Measurements from ENCODE around the gene FAM50A. TPM values are rescaled to one million over a fixed set of nuclear protein-coding genes. Genes with fewer than 3 reads are reported as not detected.

FAM50A gene
- polyA plus RNA-seq, 1 donor from 2014 or later, result 68.3 TPM

DNA sequence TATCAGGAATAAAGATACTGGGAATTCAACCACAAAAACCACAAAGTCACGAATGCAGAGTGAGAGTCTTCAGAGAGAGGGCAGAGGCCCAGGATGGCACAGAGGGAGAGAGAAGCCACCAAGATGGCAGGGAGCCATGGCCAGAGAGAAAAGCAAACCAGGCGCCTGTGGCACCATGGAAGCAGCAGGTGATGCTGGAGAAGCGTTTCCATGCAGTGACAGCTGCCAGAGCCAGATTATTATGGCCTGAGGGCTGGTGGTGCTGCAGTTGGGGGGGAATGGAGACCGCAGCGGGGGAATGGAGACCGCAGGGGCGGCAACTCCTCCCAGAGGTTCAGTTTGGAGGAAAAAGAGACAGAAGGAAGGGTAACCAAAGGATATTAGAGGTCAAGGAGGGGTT is 26.8 kb upstream of the FAM50A start:
- no peak for TF ChIP-seq POLR2AphosphoS5 (IDR thresholded peaks at IDR 0.05)
- TF ChIP-seq, protein P1, sequence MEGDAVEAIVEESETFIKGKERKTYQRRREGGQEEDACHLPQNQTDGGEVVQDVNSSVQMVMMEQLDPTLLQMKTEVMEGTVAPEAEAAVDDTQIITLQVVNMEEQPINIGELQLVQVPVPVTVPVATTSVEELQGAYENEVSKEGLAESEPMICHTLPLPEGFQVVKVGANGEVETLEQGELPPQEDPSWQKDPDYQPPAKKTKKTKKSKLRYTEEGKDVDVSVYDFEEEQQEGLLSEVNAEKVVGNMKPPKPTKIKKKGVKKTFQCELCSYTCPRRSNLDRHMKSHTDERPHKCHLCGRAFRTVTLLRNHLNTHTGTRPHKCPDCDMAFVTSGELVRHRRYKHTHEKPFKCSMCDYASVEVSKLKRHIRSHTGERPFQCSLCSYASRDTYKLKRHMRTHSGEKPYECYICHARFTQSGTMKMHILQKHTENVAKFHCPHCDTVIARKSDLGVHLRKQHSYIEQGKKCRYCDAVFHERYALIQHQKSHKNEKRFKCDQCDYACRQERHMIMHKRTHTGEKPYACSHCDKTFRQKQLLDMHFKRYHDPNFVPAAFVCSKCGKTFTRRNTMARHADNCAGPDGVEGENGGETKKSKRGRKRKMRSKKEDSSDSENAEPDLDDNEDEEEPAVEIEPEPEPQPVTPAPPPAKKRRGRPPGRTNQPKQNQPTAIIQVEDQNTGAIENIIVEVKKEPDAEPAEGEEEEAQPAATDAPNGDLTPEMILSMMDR (IDR thresholded peaks at IDR 0.05; ENCODE audit: poor library complexity, severe bottlenecking), result no peak
- no peak for TF ChIP-seq MXI1 (conservative IDR thresholded peaks at IDR 0.05; ENCODE audit: poor library complexity, severe bottlenecking)
- no peak for TF ChIP-seq RAD21 (conservative IDR thresholded peaks at IDR 0.05)
- no peak for TF ChIP-seq SMC3 (conservative IDR thresholded peaks at IDR 0.05; ENCODE audit: poor library complexity)
- TF ChIP-seq EZH2 (IDR thresholded peaks at IDR 0.05; ENCODE audit: borderline replicate concordance, insufficient read depth, low read length, poor library complexity, severe bottlenecking), result no peak
- no peak for TF ChIP-seq EP300 (conservative IDR thresholded peaks at IDR 0.05; ENCODE audit: poor library complexity, severe bottlenecking)
- TF ChIP-seq, protein P2, sequence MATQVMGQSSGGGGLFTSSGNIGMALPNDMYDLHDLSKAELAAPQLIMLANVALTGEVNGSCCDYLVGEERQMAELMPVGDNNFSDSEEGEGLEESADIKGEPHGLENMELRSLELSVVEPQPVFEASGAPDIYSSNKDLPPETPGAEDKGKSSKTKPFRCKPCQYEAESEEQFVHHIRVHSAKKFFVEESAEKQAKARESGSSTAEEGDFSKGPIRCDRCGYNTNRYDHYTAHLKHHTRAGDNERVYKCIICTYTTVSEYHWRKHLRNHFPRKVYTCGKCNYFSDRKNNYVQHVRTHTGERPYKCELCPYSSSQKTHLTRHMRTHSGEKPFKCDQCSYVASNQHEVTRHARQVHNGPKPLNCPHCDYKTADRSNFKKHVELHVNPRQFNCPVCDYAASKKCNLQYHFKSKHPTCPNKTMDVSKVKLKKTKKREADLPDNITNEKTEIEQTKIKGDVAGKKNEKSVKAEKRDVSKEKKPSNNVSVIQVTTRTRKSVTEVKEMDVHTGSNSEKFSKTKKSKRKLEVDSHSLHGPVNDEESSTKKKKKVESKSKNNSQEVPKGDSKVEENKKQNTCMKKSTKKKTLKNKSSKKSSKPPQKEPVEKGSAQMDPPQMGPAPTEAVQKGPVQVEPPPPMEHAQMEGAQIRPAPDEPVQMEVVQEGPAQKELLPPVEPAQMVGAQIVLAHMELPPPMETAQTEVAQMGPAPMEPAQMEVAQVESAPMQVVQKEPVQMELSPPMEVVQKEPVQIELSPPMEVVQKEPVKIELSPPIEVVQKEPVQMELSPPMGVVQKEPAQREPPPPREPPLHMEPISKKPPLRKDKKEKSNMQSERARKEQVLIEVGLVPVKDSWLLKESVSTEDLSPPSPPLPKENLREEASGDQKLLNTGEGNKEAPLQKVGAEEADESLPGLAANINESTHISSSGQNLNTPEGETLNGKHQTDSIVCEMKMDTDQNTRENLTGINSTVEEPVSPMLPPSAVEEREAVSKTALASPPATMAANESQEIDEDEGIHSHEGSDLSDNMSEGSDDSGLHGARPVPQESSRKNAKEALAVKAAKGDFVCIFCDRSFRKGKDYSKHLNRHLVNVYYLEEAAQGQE (IDR thresholded peaks at IDR 0.05; ENCODE audit: borderline replicate concordance), result no peak
- no peak for TF ChIP-seq TAF1 (IDR thresholded peaks at IDR 0.05; ENCODE audit: low read depth)
- H3K79me2 ChIP-seq (replicated peaks; ENCODE audit: insufficient read depth, low read length), result no peaks in the 10 kb centered on the region
- H3K36me3 ChIP-seq (ENCODE audit: insufficient read depth, low read length), result no peaks in the 10 kb centered on the region
- H3K9me3 ChIP-seq (ENCODE audit: low read length), result no peaks in the 10 kb centered on the region
- no peaks in the 10 kb centered on the region for H3F3A ChIP-seq (ENCODE audit: insufficient read depth, low read length, poor library complexity, severe bottlenecking)
- no peaks in the 10 kb centered on the region for H3K27me3 ChIP-seq (ENCODE audit: insufficient read depth, low read depth, low read length)
- no peak overlapping the region for H3K4me3 ChIP-seq (ENCODE audit: low read length)
- no peaks in the 10 kb centered on the region for H4K20me1 ChIP-seq (ENCODE audit: insufficient read depth)
- no peaks in the 10 kb centered on the region for H3K9me2 ChIP-seq (ENCODE audit: insufficient read depth, low read length)
- H3K27ac ChIP-seq (ENCODE audit: low read length), result no peak overlapping the region
- no peak overlapping the region for H3K9ac ChIP-seq (ENCODE audit: low read length)
- H3K4me2 ChIP-seq (ENCODE audit: low read length), result no peak overlapping the region
- H2AFZ ChIP-seq (ENCODE audit: low read depth, low read length), result no peak overlapping the region

DNA sequence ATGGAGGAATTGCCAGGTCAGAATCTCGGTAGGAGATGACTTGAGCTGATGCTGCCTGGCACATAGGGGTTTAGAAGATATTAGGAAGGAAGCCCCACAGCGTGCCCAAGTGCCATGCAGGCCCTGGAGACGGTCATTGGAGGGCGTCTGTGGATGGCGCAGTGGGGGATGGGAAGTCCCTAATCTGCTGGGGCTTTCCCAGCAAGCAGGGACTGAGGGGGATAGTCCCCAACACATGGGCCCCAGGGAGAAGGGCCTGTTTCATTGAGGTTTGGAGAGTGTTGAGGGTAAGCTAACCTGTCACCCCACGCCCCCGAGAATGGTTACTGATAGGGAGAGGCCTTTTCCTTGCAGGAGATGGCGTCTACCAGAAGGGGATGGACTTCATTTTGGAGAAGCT is 24.8 kb upstream of the FAM50A start:
- Histone ChIP-seq H2AFZ (ENCODE audit: low read depth, low read length) (no peak overlapping the region), H3K9me2 (ENCODE audit: insufficient read depth, low read length) (no peaks in the 10 kb centered on the region), H3K4me2 (ENCODE audit: low read length) (no peak overlapping the region), H3K4me3 (ENCODE audit: low read length) (no peak overlapping the region), H3K36me3 (ENCODE audit: insufficient read depth, low read length) (no peaks in the 10 kb centered on the region), H3K9ac (ENCODE audit: low read length) (no peak overlapping the region), H3K27ac (ENCODE audit: low read length) (no peak overlapping the region), H3K27me3 (ENCODE audit: insufficient read depth, low read depth, low read length) (no peaks in the 10 kb centered on the region), H3F3A (ENCODE audit: insufficient read depth, low read length, poor library complexity, severe bottlenecking) (no peaks in the 10 kb centered on the region), H3K9me3 (ENCODE audit: low read length) (no peaks in the 10 kb centered on the region), H4K20me1 (ENCODE audit: insufficient read depth) (no peaks in the 10 kb centered on the region), H3K79me2 (replicated peaks; ENCODE audit: insufficient read depth, low read length) (no peaks in the 10 kb centered on the region)
- TF ChIP-seq POLR2AphosphoS5 (IDR thresholded peaks at IDR 0.05) (no peak), TAF1 (IDR thresholded peaks at IDR 0.05; ENCODE audit: low read depth) (no peak), EP300 (conservative IDR thresholded peaks at IDR 0.05; ENCODE audit: poor library complexity, severe bottlenecking) (no peak), RAD21 (conservative IDR thresholded peaks at IDR 0.05) (no peak), SMC3 (conservative IDR thresholded peaks at IDR 0.05; ENCODE audit: poor library complexity) (no peak), EZH2 (IDR thresholded peaks at IDR 0.05; ENCODE audit: borderline replicate concordance, insufficient read depth, low read length, poor library complexity, severe bottlenecking) (no peak), MXI1 (conservative IDR thresholded peaks at IDR 0.05; ENCODE audit: poor library complexity, severe bottlenecking) (no peak)
- TF ChIP-seq, protein P1 (IDR thresholded peaks at IDR 0.05; ENCODE audit: poor library complexity, severe bottlenecking), result no peak
- TF ChIP-seq, protein P2 (IDR thresholded peaks at IDR 0.05; ENCODE audit: borderline replicate concordance), result no peak
